Measurements from ENCODE around the gene ZMYM4. TPM values are rescaled to one million over a fixed set of nuclear protein-coding genes. Genes with fewer than 3 reads are reported as not detected.

Gene ZMYM4
- total RNA-seq, 3 donors from 2014 or later: 47.2 to 71.1 (median 47.8) TPM

DNA sequence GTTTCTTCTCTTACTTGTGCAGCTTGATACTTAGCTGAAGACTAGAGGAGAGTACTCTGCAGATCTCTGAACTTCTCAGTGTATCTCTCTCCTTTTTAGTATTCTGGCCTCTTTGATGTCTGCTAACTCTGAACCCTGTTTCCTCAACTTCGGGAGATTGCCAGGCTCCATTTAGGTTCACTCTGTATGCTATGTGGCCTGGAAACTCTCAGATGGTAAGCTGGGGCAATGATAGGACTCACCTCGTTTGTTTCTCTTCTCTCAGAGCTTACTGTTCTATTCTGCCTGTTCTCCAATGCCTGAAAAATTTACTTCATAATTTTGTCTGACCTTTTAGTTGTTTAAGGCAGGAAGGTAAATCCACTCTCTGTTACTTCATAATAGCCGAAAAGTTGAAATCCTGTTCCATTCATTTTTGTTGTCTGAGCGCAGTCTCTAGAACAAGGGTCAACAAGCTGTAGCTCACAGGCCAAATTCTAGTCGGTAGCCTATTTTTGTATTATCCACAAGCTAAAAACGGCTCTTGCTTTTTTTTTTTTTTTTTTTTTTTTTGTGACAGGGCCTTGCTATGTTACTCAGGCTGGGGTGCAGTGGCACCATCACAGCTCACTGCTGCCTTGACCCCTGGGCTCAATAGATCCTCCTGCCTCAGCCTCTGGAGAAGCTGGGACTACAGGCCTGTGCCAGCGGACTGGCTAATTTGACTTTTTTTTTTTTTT, 33.3 kb downstream of the ZMYM4 start:
- no peaks in the 10 kb centered on the region for H3K27me3 ChIP-seq
- no peak overlapping the region for H3K27ac ChIP-seq
- TF ChIP-seq, protein P1, sequence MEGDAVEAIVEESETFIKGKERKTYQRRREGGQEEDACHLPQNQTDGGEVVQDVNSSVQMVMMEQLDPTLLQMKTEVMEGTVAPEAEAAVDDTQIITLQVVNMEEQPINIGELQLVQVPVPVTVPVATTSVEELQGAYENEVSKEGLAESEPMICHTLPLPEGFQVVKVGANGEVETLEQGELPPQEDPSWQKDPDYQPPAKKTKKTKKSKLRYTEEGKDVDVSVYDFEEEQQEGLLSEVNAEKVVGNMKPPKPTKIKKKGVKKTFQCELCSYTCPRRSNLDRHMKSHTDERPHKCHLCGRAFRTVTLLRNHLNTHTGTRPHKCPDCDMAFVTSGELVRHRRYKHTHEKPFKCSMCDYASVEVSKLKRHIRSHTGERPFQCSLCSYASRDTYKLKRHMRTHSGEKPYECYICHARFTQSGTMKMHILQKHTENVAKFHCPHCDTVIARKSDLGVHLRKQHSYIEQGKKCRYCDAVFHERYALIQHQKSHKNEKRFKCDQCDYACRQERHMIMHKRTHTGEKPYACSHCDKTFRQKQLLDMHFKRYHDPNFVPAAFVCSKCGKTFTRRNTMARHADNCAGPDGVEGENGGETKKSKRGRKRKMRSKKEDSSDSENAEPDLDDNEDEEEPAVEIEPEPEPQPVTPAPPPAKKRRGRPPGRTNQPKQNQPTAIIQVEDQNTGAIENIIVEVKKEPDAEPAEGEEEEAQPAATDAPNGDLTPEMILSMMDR (IDR thresholded peaks at IDR 0.05): no peak
- TF ChIP-seq POLR2A (IDR thresholded peaks at IDR 0.05): no peak
- H3K4me3 ChIP-seq: no peak overlapping the region
- H3K4me1 ChIP-seq: no peaks in the 10 kb centered on the region
- no peaks in the 10 kb centered on the region for H3K36me3 ChIP-seq
- DNase-seq (ENCODE audit: low spot score in 2 of 2): no peak
- intact Hi-C loops (cut with DNase I; ENCODE audit: low total_unique reads): no loop called here
- no peaks in the 10 kb centered on the region for H3K9me3 ChIP-seq

DNA sequence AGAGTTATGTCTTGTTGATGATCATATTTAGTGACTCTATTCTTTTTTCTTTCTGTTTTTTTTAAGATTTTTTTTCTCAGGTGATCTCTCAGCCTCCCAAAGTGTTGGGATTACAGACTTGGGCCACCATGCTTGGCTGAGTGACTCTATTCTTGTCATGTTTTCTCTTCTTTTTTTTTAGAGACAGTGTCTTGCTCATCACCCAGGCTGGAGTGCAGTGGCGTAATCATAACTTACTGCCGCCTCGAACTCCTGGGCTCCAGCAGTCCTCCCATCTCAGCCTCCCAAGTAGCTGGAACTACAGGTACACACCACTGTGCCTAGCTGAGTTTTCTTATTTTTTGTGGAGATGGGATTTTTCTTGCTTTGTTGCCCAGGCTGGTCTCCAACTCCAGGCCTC, 36.9 kb downstream of the ZMYM4 start:
- H3K27ac ChIP-seq: no peak overlapping the region
- intact Hi-C loops (cut with DNase I; ENCODE audit: low total_unique reads): no loop called here
- TF ChIP-seq, protein P1 (IDR thresholded peaks at IDR 0.05): no peak
- no peaks in the 10 kb centered on the region for H3K36me3 ChIP-seq
- DNase-seq (ENCODE audit: low spot score in 2 of 2): no peak
- no peaks in the 10 kb centered on the region for H3K27me3 ChIP-seq
- H3K4me1 ChIP-seq: no peaks in the 10 kb centered on the region
- H3K4me3 ChIP-seq: no peak overlapping the region
- H3K9me3 ChIP-seq: no peaks in the 10 kb centered on the region

DNA sequence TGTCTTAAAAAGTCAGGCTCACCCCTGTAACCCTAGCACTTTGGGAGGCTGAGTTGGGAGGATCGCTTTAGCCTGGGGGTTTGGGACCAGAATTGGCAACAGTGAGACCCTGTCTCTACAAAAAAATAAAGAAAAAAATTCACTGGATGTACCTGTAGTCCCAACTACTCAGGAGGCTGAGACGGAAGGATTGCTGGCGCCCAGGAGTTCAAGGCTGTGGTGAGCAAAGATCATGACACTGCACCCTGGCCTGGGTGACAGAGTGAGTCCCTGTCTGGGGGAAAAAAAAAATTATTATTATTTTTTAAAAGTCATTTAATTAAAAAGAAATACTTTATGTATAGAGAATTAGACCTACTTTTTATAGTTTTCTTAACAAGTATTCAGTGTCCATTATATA, 47.1 kb downstream of the ZMYM4 start:
- intact Hi-C loops (cut with DNase I; ENCODE audit: low total_unique reads): no loop called here
- TF ChIP-seq, protein P1 (IDR thresholded peaks at IDR 0.05): no peak
- TF ChIP-seq POLR2AphosphoS5 (IDR thresholded peaks at IDR 0.05) (no peak), POLR2A (IDR thresholded peaks at IDR 0.05) (no peak)

DNA sequence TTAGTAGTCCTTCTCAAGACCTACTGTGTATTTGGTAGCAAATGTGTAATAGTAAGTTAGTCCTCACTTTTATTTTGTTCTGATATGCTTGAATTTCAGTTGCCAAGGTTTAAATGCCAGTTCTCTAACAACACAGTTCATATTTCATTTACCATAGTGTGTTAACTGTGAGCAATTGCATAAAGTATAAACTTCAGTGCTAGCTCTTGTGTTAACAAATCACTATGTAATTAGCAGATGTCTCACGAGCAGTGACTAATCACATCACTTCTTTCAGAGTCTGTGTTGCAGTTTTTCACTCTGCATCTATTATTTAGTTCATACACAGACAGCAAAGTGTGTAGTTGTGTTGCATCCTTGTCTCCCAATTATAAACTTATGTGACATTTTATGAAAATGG, 47.8 kb downstream of the ZMYM4 start:
- Histone ChIP-seq H3K27ac (no peak overlapping the region), H3K9me3 (no peaks in the 10 kb centered on the region), H3K27me3 (no peaks in the 10 kb centered on the region), H3K4me3 (no peak overlapping the region), H3K4me1 (no peaks in the 10 kb centered on the region), H3K36me3 (no peaks in the 10 kb centered on the region)
- no peak for DNase-seq (ENCODE audit: low spot score in 2 of 2)
- TF ChIP-seq, protein P1 (IDR thresholded peaks at IDR 0.05): no peak
- intact Hi-C loops (cut with DNase I; ENCODE audit: low total_unique reads): no loop called here

More for the DNA sequence above, 47.1 kb downstream of the ZMYM4 start:
- H3K27ac ChIP-seq: no peak overlapping the region
- no peaks in the 10 kb centered on the region for H3K4me1 ChIP-seq
- no peaks in the 10 kb centered on the region for H3K9me3 ChIP-seq
- H3K27me3 ChIP-seq: no peaks in the 10 kb centered on the region
- no peak overlapping the region for H3K4me3 ChIP-seq
- H3K36me3 ChIP-seq: no peaks in the 10 kb centered on the region
- DNase-seq (ENCODE audit: low spot score in 2 of 2): no peak

DNA sequence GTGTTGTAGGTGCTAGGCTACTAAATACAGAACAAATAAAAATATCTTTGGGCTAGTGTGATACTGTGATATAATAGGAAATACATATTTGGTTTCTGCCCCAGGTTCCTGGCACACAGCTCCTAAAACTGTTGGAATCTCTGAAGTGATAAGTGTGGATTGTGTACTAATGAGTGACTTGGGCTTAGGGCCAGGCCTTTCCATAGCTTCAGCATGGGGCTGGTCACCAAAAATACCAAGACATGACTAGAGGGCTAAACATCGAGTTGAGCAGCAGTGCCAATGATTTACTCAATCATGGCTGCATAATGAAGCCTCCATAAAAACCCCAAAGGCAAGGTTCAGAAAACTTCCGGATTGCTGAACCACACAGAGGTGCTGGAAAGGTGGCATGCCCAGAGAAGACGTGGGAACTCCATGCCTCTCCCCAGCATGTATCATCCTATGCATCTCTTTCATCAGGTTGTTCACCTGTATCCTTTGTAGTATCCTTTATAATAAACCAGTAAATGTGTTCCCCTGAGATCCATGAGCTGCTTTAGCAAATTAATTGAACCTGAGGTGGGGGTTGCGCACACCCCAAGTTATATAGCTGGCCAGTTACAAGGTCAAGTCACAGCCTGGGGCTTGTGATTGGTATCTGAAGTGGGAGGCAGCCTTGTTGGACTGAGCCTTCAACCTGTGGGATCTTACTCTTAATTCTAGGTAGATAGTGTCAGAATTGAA, 51.6 kb downstream of the ZMYM4 start:
- Histone ChIP-seq H3K9me3 (no peaks in the 10 kb centered on the region), H3K4me3 (no peak overlapping the region), H3K27ac (peak overlapping the region in 1 of 2 donors; percentile 15), H3K36me3 (no peaks in the 10 kb centered on the region), H3K27me3 (no peaks in the 10 kb centered on the region), H3K4me1 (no peaks in the 10 kb centered on the region)
- no peak for DNase-seq (ENCODE audit: low spot score in 2 of 2)
- intact Hi-C loops (cut with DNase I; ENCODE audit: low total_unique reads): no loop called here
- no peak for TF ChIP-seq POLR2AphosphoS5 (IDR thresholded peaks at IDR 0.05)
- TF ChIP-seq, protein P1 (IDR thresholded peaks at IDR 0.05): no peak
- no peak for TF ChIP-seq POLR2A (IDR thresholded peaks at IDR 0.05)

All from breast epithelium (tissue), 4 donors.